HG03135 (cell line): ENCODE data around the gene ZFP92.

Experiments used
- ATAC-seq: cut with Tn5 transposase; IDR thresholded peaks from one replicate; pipeline ENCODE4 v1.9.1; 2021; ENCODE audit warnings: mild to moderate bottlenecking, moderate library complexity; ENCODE audit not compliant: unreplicated experiment

ZFP92 gene

GRCh38 chrX:153407736-153408135 lies 3.5 kb upstream of the ZFP92 start:
- no peak for ATAC-seq

- ATAC-seq: no peak
These were observed 3.0 kb upstream of the ZFP92 start for GRCh38 chrX:153408221-153408721.

DNA sequence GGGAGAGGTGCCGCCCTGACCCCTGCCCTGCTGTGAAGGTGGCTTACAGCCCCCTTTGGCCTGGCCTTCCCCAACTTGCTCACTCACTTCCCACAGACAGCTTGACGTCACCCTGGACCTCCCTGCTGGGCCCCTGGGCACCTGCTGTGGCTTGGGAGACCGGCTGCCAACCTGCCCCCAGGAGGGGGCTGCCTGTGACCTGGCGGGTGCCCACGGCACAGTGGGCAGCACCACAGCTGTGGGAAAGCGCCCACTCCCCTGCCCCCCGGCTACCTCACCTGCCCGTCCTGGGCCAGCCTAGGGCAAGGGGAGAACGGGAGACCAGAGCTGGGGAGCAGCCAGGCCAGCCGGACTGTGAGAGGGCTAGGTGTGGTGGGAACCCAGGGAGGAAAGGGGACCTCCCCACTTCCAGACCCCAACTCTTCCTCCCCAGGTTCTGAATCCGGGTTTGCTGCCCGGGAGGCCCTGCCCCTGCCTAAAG lies 2.4 kb upstream of the ZFP92 start:
- no peak for ATAC-seq

DNA sequence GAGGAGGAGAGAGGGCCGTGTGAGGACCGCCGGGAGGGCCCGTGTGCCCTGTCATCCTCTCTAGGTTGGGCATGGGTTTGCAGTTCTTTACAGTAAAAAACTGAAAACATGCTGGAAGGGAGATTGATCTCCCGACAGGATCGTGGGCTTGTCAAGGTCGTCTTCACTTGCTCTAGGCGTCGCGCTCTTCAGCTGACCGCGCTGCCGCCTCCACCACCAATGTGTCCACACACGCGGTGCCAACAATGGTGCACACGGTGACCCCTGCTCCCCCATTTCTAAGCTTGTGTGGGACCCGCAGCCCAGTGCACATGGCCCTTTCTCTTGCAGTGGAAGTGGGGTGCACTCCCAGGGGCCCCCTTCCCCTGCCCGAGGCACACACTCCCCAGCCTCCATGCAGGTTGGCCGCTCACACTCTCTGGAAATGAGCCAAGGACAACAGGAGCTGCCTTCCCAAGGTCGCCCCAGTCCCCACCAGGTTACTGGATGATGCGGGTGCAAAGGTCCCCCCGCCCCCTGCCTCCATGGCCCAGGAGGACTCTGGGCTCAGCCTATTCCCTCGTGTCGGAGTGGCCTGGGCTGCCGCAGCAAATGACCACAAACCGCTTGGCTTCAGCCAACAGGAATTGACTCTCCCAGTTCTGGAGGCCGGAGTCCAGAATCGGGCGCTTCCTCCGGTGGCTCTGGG lies 1.7 kb upstream of the ZFP92 start:
- ATAC-seq: no peak

DNA sequence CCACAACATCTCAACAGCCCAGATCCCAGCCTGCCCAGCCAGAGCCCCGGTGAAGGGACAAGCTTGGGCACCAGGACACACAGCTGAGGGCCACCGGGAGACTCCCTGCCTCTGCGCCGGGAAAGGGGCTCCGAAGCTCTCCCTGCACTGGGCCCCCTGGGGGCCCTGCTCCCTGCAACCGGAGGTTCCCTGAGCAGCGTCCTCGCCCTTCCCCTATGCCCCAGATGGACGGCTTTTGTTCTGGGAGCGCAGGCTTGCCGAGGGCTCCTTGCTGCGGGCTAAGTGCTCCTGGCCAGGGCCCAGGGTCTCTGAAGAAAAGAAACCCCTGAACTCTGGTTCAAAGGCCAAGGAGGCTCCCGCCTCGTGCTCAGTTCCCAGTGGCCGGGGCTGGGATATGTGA lies 899 bp upstream of the ZFP92 start:
- no peak for ATAC-seq

DNA sequence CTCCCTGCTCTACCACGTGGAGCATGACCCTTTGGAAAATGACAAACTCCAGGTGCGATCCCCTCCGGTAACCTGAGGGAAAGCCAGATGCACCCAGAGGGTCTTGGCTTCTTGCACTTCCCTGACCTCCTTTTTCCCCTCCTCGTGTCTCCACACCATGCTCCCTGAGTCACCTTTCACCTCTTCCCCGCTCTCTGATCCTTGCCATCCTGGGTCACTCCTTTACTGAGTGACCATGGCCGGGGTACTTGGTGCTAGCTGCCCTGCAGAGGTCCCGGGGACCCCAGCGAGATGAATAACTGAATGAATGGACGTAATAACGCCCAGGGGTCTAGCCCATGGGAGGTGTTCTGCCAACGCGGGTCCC lies 401 bp upstream of the ZFP92 start:
- ATAC-seq: no peak

- no peak for ATAC-seq
These were observed 809 bp downstream of the ZFP92 start for GRCh38 chrX:153411988-153412574.

DNA sequence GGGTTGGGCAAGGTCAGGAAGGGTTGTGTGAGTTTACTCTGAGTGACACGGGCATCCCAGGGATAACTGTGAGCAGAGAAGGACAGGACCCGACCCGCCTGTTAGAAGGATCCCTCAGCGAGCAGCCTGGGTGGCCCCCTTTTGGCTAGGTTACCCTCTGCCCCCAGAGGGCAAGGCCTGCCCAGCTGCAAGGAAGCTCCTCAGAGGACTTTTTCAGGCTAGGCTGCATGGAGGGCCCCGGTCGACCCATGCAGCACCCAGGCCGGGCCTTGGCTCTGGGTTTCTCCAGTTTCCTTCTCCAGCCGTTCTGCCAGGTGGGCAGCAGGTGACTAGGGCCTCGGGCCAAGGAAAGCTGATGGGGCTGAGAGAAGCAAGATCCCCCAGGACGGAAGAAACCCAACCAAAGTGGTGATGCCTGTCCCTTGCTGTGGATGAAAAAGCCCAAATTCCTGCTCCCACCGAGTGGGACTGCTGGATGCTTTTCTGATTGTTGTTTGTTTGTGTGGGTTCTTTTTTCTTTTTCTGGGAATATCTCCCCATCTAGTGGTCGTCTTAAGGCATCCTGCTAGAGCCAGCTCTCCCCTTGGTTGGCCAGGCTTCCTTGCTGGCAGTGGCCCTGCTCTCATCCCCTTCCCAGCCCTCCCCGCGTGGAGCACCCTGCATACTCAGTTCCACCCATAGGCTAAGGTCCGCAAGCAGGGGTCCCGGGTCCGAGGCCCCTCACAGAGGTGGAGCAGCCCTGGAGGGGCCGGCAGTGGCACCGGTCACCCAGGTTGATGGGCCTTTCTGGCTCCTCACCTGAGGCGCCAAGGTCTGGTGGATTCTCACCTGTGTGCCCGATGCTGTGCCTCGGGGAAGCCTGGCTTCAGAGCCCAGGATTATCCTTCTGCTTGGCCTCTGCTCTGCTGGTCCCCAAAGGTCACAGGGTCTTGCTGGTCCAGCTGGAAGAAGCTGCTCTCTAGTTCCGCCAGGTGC lies 1.8 kb downstream of the ZFP92 start:
- ATAC-seq: no peak

- no peak for ATAC-seq
These were observed 2.5 kb downstream of the ZFP92 start for GRCh38 chrX:153413731-153414130.

DNA sequence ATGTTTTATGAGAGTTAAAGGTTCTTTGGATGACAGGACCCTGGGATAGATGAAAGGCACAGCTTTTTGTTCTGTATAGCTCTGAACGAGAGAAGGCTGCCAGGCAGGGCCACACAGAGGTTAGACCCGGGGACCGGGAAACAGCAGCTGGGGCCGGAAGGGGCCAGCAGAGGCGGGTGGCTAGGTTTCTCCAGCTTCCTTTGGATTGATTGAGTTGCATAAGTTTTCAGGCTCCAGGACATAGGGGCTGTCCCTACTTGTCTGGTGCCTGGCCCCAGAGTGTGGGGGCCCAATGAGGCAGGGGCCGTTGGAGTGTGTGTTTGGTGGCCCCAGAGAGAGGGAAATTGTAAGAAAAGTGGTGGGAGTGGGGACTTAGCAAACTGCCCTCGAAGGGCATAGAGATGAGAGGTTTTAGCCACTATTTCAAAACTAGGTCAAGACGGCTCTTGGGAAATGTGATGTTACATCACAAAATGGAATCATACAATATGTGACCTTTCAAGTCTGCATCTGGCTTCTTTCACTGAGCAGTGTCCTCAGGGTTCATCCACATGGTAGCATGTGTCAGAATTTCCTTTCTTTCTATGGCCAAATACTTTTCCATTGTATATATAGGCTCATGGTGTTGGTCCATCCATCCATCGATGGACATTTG lies 3.7 kb downstream of the ZFP92 start:
- no peak for ATAC-seq

- ATAC-seq: no peak
These were observed 5.6 kb downstream of the ZFP92 start for GRCh38 chrX:153416781-153417450.

GRCh38 chrX:153417637-153418036 lies 6.4 kb downstream of the ZFP92 start:
- no peak for ATAC-seq

DNA sequence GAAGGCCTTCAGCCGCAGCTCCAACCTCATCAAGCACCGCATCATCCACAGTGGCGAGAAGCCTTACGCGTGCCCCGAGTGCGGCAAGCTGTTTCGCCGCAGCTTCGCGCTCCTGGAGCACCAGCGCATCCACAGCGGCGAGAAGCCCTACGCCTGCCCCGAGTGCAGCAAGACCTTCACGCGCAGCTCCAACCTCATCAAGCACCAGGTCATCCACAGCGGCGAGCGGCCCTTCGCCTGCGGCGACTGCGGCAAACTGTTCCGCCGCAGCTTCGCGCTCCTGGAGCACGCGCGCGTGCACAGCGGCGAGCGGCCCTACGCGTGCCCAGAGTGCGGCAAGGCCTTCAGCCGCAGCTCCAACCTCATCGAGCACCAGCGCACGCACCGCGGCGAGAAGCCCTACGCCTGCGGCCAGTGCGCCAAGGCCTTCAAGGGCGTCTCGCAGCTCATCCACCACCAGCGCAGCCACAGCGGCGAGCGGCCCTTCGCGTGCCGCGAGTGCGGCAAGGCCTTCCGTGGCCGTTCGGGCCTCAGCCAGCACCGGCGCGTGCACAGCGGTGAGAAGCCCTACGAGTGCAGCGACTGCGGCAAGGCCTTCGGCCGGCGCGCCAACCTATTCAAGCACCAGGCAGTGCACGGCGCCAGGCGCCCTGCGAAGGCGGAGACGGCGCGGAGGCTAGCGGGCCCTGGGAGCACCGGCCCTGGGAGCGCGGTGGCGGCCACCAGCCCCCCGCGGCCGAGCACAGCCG lies 9.8 kb downstream of the ZFP92 start:
- ATAC-seq: no peak

- no peak for ATAC-seq
These were observed 10.6 kb downstream of the ZFP92 start for GRCh38 chrX:153421856-153422255.

DNA sequence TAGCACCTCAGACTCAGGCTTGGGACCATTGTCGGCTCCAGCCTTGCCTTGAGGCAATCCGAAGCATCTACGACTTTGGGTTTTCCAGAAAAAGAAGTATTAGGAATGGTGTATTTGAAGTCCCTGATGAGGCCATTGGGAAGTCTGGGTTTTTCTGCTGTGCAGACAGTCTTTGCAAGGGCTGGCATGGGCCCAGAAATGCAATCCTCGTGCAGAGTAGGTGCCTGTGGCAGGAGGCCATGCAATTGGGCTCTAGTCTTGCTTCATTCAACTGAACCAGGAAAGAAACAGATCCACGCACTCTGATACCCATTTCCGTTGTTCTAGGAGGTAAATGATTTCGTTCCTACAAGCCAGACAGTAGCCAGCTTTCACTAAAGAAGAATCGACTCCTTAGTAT lies 12.4 kb downstream of the ZFP92 start:
- ATAC-seq: no peak

DNA sequence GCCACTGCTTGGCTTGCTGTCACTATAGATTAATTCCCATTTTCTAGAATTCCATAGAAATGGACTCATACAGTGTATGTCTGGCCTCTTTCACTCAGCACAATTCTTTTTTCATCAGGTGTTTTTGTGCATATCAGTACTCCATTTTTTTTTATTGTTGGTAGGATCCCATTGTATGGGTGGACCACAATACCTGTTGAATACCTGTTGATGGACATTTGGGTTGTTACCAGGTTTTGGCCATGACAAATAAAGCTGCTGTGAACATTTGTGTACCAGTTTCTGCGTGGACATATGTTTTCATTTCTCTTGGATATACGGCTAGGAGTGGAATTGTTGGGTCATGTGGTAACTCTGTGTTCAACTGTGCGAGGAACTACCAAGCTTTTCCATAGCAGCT lies 14.9 kb downstream of the ZFP92 start:
- no peak for ATAC-seq

GRCh38 chrX:153430796-153431195 lies 19.5 kb downstream of the ZFP92 start:
- no peak for ATAC-seq

DNA sequence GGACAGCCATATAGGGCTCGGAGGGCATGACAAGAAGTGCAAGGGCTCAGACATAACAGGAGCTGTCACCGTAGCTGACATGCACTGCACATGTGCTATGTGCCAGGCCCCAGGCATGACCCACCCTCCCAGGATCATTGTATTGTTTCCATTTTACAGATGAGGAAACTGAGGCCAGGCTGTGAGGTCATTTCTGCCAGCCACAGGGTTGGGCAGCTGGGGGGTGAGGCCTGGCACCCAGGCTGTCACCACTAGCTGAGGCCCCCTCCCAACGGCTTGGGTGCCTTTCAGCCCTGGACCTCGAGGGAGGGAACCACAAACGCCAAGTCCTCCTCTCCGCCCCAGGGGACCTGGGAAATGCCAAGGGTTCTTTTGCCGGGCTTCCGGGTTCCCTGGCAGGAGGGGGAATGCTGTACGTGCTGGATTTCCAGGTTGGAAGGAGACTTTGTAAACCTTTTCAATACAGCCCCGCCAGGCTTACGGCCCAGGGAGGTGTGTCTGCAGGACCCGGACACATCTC lies 21.9 kb downstream of the ZFP92 start:
- ATAC-seq: no peak

GRCh38 chrX:153433781-153434285 lies 22.6 kb downstream of the ZFP92 start:
- no peak for ATAC-seq
